ENCODE data around the gene HMGCLL1.

DNA sequence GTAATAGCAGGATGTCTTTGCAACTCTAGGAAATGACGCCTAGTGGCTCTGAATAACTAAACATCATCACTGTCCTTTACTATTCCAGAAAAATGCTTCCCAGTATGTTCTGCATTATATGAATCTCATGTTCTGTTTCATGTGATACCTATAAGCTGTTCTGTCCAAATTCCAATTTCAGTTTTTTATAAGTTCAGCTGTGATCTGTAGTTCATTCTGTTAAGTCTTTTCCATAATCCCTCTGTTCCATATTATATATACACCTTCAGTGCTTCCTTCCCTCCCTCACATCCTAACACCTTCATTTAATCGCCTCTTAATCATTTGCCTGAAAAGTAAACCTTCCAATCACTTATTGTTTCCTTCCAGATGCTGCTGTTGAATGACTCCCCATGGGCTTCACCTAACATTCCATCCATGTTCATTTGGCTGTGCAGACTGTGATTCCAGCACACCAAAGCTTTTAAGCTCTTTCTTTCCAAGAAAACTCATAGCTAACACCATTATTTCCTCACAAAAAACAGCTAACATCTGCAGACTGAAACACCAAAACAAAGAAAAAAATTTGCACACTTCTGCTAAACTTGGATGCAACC, 18.6 kb downstream of the HMGCLL1 start:
- no peak for TF ChIP-seq CTCF (IDR thresholded peaks at IDR 0.05)
- no peak for TF ChIP-seq POLR2A (IDR thresholded peaks at IDR 0.05)
